NCI-H446 (cell line): ENCODE results near the gene FBXW7.

Experiments used
- DNase-seq, 2 experiments: peaks; one replicate each; lab custom pipeline; 2025; lab: John Stamatoyannopoulos, UW

Gene FBXW7

GRCh38 chr4:152281822-152282221 is 254.1 kb downstream of the FBXW7 start:
- no peak for DNase-seq

GRCh38 chr4:152281211-152281610 is 254.7 kb downstream of the FBXW7 start:
- DNase-seq = no peak

- DNase-seq = no peak
Measured at GRCh38 chr4:152279234-152279566, 256.7 kb downstream of the FBXW7 start.

GRCh38 chr4:152278505-152279233 is 257.2 kb downstream of the FBXW7 start:
- no peak for DNase-seq

- DNase-seq = no peak
Measured at GRCh38 chr4:152278172-152278504, 257.8 kb downstream of the FBXW7 start.

GRCh38 chr4:152277333-152277732 is 258.6 kb downstream of the FBXW7 start:
- no peak for DNase-seq

- no peak for DNase-seq
Measured at GRCh38 chr4:152273343-152273742, 262.5 kb downstream of the FBXW7 start.
